Retinal pigment epithelial cell (primary cell): ENCODE data around the gene IL10RB.
"Not testable (repeated sequence)": the region's sequence is repeated elsewhere in the genome, so short reads cannot be mapped to it uniquely, and the experiment has no call there.

ENCODE experiments used
- DNase-seq: peaks from one replicate; pipeline ENCODE4 v3.0.0-alpha.2; 2010; ENCODE audit warnings: low read depth
- H3K4me3 ChIP-seq: 2 replicates; pipeline ENCODE4 v1.5.1; 2011; ENCODE audit warnings: mild to moderate bottlenecking, low read length, control low read depth, moderate library complexity
- TF ChIP-seq, protein P1 (sequence below): conservative IDR thresholded peaks from 2 replicates; pipeline ENCODE4 v1.5.1; 2011; ENCODE audit warnings: low read depth, low read length, control low read depth, inconsistent platforms

The IL10RB gene

DNA sequence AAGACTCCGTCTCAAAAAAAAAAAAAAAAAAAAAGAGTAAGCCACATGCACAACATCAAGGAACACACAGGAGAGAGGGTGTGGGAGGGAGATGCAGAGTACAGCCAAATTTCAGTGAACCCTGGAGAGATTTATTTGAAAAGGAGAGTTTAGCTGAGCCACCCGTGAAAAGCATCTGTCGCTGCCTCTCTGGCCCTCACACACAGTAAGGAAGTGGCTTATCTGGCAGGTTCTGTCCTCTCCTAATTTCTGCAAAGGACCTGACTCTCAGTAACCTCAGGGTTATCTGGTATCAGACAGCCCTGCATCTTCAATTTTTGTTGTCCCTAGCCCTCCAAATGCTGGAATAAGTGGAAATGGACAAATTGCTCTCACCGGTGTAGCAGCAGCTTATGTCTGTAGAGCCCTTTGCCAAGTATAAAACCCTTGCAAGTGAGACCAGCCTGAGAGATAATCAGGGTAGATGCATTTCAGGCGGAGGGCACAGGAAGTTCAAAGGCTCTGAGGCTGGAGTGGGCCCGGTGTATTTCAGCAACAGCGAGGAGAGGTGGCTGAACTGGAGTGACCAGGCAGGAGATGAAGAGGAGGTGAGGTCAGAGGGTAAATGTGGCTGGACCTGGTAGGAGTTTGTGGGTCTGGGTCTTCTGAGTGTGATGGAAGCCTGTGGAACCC lies 16.7 kb upstream of the IL10RB start:
- DNase-seq: no peak
- no peak overlapping the region for H3K4me3 ChIP-seq
- TF ChIP-seq, protein P1, sequence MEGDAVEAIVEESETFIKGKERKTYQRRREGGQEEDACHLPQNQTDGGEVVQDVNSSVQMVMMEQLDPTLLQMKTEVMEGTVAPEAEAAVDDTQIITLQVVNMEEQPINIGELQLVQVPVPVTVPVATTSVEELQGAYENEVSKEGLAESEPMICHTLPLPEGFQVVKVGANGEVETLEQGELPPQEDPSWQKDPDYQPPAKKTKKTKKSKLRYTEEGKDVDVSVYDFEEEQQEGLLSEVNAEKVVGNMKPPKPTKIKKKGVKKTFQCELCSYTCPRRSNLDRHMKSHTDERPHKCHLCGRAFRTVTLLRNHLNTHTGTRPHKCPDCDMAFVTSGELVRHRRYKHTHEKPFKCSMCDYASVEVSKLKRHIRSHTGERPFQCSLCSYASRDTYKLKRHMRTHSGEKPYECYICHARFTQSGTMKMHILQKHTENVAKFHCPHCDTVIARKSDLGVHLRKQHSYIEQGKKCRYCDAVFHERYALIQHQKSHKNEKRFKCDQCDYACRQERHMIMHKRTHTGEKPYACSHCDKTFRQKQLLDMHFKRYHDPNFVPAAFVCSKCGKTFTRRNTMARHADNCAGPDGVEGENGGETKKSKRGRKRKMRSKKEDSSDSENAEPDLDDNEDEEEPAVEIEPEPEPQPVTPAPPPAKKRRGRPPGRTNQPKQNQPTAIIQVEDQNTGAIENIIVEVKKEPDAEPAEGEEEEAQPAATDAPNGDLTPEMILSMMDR: no peak

DNA sequence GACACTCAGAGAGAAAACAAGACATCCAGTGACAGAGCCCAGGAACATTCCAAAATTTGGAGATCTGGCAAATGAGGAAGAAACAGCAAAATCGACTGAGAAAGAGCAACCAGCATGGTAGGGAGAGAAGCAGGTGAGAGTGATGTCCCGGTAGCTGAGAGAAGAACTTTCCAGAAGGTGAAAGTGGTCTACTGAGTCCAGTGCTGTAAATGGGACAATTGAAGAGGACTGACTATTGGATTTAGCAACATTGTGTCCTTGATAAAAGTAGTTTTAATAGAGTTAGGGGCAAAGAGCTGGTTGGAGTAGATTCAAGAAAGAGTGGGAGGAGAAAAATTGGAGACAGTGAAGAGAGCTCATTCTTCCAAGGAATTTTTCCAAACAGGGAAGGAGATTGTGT lies 15.0 kb upstream of the IL10RB start:
- TF ChIP-seq, protein P1: no peak
- no peak for DNase-seq
- H3K4me3 ChIP-seq: no peak overlapping the region

DNA sequence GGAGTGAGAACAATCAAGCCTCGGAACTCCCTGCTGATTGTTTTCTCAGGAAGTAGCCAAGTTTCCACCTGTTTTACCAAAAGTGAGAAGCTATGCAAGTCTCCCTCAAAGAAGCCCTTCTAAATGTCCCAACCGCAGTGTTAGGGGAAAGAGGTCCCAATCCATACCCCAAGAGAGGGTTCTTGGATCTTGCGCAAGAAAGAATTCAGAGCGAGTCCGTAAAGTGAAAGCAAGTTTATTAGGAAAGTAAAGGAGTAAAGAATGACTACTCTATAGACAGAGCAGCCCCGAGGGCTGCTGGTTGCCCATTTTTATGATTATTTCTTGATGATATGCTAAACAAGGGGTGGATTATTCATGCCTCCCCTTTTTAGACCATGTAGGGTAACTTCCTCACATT lies 12.8 kb upstream of the IL10RB start:
- not testable (repeated sequence) for H3K4me3 ChIP-seq, DNase-seq

DNA sequence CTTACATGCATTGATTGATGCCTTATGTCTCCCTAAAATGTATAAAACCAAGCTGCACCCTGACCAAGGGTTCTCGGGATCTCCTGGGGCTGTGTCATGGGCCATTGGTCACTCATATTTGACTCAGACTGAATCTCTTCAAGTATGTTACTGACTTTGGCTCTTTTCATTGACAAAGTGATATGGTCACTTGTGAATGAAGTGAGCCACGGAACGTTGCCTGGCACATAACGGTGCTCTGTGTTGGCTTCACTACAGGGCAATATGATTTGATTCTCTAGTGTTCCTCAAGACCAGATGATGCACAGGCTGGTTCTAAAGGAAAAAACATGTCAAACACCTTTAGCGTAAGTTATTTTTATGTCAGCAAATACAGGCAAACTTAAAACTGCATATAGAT lies 11.4 kb upstream of the IL10RB start:
- H3K4me3 ChIP-seq: no peak overlapping the region
- TF ChIP-seq, protein P1: no peak
- DNase-seq: no peak

DNA sequence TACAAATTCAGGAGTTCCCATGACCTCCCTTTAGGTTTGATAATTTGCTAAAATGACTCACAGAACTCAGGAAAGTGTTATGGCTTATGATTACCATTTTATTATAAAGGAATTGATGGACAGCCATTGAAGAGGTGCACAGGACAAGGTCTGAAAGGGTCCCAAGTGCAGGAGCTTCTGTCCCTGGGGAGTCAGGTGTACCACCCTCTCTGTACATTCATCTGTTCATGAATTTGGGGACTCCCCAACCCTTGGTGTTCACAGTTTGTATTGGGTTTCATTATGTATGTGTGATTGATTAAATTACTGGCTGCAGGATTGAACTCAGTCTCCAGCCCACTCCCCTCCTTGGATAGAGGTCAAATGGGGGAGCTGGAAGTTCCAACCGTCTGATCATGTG lies 10.8 kb upstream of the IL10RB start:
- DNase-seq: no peak
- H3K4me3 ChIP-seq: no peak overlapping the region
- TF ChIP-seq, protein P1: no peak

DNA sequence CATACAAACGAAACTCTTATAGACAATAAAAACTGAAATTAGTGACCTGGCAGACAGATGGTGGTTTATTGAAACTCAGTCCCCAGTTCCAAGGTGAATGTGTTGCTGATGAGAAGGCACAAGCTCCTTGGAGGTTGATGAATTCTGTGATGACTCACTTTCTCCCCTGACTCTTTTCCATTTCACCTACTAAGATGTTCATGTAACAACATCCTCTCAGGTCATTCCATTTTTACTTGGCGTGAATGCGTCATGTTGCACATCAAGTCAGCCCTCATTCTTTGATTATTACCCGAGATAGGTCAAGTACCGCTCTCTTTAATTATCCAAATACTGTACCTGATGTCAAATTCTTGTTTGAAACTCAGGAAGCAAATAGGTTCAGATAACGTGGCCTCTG lies 10.1 kb upstream of the IL10RB start:
- no peak overlapping the region for H3K4me3 ChIP-seq
- TF ChIP-seq, protein P1: no peak
- DNase-seq: no peak

DNA sequence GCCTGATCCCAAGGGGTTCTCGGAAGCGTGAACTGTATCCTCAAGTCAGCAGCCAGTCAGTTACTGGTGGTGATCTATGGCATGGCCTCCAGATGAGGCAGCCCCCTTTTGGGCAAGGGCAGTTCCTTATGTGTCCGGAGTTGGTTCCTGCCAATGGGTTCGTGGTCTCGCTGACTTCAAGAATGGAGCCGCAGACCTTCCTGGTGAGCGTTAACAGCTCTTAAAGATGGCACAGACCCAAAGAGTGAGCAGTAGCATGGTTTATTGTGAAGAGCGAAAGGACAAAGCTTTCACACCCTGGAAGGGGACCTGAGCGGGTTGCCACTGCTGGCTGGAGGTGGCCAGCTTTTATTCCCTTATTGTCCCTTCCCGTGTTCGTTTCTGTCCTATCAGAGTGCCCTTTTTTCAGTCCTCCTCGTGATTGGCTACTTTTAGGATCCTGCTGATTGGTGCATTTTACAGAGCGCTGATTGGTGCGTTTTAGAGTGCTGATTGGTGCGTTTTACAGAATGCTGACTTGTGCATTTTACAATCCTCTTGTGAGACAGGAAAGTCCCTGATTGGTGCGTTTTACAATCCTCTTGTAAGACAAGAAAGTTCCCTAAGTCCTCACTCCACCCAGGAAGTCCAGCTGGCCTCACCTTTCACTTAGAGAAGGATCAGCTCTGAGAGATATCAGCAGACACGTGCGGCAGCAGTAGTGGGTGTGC lies 8.9 kb upstream of the IL10RB start:
- H3K4me3 ChIP-seq: no peak overlapping the region
- DNase-seq: no peak
- TF ChIP-seq, protein P1: no peak
